Measurements from ENCODE around the gene FAM162A.

The FAM162A gene

DNA sequence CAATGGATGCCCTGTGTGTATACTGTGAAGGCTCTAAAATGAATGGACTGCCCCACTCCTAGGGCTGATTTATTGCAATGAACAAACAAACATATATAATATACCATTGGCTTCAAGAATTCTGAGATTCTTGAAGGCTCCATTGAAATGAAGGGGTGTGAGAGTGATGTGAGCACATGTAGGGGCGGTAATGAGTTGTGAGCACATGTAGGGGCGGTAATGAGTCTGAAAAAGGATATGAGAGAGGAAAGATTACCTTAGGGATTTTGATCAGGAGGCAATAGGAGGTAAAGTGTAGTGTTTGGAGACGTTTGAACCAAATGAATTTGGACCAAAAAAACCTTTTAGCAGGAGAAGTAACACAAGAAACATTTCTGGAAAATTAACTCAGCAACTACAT, 3.7 kb downstream of the FAM162A start:
- no peak for DNase-seq (ENCODE audit: low read depth)
- no peak for TF ChIP-seq CTCF (IDR thresholded peaks at IDR 0.05; ENCODE audit: insufficient read depth, low read depth, low read length, missing control alignments)
- no peak overlapping the region for H3K4me3 ChIP-seq (ENCODE audit: low read length)

DNA sequence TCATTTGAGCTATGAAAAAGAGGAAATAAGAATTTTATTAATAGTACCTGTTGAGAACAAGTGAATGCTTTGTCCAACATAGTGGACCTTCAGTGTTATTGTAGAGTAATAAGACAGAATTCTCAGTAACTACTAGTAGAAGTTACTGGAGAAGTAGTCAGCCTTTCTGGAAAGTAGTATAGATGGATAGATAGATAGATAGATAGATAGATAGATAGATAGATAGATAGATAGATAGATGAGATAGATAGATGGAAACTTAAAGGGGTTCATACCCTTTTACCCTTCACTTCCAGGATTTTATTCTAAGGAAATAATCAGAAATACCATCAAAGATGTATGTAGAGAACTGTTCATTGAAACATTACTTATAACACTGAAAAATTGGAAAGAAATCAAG, 5.2 kb downstream of the FAM162A start:
- DNase-seq (ENCODE audit: low read depth) = no peak
- no peak for TF ChIP-seq CTCF (IDR thresholded peaks at IDR 0.05; ENCODE audit: insufficient read depth, low read depth, low read length, missing control alignments)
- no peak overlapping the region for H3K4me3 ChIP-seq (ENCODE audit: low read length)

- no peak for DNase-seq (ENCODE audit: low read depth)
- no peak overlapping the region for H3K4me3 ChIP-seq (ENCODE audit: low read length)
- no peak for TF ChIP-seq CTCF (IDR thresholded peaks at IDR 0.05; ENCODE audit: insufficient read depth, low read depth, low read length, missing control alignments)
Observed at GRCh38 chr3:122389892-122390291, 5.9 kb downstream of the FAM162A start.

DNA sequence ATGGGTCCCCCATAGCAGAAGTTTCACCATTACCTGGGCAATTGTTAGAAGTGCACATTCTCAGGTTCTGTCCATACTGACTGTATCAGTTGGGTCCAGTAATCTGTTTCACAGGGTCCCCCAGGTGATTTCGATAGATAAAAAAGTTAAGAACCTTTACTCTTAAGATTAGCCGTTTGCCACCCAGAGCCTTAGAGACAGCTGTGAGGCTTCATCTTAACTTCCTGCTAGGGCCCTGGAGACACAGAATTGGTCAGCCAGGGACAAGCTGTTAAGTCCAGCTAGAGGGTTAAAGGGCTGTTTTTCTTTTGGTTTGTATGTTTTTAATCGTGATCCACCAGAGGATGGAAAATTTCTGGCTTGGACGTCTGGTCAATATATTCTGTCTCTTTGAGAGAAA, 6.7 kb downstream of the FAM162A start:
- TF ChIP-seq CTCF (IDR thresholded peaks at IDR 0.05; ENCODE audit: insufficient read depth, low read depth, low read length, missing control alignments) = no peak
- no peak for DNase-seq (ENCODE audit: low read depth)
- H3K4me3 ChIP-seq (ENCODE audit: low read length) = no peak overlapping the region

DNA sequence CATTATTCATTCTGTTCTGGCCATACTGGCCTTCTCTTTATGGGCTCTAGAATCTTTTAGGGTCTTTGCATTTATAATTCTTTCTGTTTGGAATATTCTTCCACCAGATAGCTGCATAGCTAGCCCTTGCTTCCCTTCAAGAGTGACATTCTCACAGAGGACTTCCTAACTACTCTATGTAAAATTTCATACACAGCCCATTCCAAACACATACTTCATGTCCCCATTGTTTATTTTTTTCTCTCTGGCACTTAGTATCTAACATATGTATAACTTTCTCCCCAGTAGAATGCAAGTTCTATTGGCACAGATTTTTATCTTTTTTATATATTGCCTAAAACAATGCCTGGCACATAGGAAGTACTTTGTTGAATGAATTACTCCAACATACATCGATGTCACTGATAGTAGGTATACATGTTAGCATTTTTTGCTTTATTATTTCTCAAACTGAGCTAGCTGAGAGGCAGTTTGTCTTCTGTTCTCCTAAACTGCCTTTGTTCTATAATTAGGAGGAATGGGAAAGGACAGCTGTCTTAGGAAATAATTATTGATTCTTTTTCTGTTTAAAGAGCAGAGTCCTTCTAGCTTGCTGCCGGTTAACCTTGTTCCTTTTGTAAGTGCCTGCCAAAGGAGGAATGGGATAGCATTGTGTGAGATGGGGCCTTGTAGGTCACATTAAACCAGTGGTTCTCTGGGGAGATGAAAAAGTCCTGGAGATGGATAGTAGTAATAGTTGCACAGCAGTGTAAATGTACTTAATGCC, 7.9 kb downstream of the FAM162A start:
- no peak overlapping the region for H3K4me3 ChIP-seq (ENCODE audit: low read length)
- no peak for TF ChIP-seq CTCF (IDR thresholded peaks at IDR 0.05; ENCODE audit: insufficient read depth, low read depth, low read length, missing control alignments)
- no peak for DNase-seq (ENCODE audit: low read depth)

DNA sequence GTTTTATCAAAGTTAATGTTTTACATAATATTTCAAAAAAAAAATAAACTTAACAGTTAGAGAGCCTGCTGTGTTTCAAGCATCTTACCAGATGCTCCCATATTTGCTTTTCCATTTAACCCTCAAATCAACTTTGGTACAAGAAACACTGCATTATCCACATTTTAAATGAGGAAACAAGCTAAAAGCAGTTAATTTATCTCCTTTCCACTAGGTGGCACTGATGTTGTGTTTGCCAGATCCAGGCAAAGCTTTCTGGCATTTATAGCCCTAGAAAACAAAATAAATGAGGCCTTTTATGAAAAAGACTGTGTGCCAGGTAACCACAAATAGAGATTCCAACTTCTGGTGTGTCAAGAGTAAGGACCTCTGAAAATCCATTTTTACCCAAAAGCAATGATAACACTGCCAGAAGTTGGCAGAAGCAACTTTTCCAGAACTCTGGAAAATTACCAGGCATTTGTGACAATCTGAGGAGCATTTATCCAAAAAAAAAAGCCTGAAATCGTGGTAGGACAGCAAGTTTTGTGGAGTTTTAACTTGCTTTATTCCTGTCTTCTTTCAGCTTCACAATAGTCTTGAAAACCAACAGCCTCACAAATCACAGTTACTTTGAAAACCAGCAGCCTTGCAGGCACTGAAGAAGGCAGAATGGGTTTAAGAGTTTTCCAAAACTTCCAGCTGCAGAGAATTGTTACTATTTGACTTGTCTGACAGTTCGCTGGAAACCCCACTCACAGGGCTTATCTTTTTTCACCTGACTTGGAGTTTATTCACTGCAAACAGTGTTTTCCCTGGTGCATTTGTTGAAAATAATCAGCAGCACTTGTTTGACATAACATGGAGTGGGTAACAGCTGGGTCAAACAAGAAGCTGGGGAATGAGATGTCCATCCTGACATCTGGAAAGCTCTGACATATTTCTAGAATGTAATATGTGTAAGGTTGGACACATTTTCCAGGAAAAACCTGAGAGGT, 9.2 kb downstream of the FAM162A start:
- DNase-seq (ENCODE audit: low read depth) = peak; percentile 55
- no peak overlapping the region for H3K4me3 ChIP-seq (ENCODE audit: low read length)
- peak; percentile 72 for TF ChIP-seq CTCF (IDR thresholded peaks at IDR 0.05; ENCODE audit: insufficient read depth, low read depth, low read length, missing control alignments)
